ENCODE results near the gene TMEM186. TPM values are rescaled to one million over a fixed set of nuclear protein-coding genes. Genes with fewer than 3 reads are reported as not detected.

Gene TMEM186
- total and polyA plus RNA-seq, 2 experiments from 2014 or later, result 8.3 to 14.8 TPM

DNA sequence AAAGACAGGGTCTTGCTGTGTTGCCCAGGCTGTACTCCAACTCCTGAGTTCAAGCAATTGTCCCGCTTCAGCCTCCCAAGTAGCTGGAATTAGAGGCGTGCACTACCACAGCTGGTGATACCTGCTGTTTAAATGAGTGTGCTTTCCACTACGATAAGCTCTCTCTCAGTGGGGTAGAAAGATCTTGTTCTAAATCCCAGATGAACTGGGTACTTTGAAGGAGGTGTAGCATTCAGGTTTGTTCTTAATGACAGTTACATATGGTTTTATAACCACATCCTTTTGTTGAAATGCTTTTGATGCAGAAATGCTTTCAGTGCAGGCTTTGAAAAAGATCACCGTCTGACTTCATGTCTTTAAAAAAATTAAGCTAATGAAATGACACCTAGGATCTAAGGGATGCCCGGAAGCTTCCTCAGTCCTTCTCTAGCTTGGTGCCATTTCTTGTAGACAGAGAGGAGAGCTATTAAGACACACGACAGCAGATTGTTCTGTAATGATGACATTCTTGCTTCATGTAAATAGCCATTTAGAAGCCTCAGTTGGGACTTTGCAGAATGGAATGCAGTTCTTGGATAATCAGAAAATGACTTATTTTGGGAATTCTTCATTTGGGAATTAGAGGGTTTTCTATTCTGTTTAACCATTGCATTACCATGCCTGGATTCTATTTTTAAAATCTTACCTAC, 19.7 kb upstream of the TMEM186 start:
- Mint-ChIP-seq H3K4me3 (no peak overlapping the region), H3K36me3 (ENCODE audit: low read depth) (peaks cover 89% of the 10 kb centered on the region), H3K4me1 (peaks cover 16% of the 10 kb centered on the region), H3K9me3 (no peaks in the 10 kb centered on the region), H3K27me3 (ENCODE audit: insufficient read depth, low read depth, poor library complexity) (peaks cover 4% of the 10 kb centered on the region), H3K27ac (no peak overlapping the region)
- Histone ChIP-seq H3K27ac (ENCODE audit: low read depth) (no peak overlapping the region; the same call in 1 of the 2 replicates), H3K27me3 (ENCODE audit: insufficient read depth) (no peaks in the 10 kb centered on the region), H3K36me3 (ENCODE audit: insufficient read depth) (peaks cover 43% of the 10 kb centered on the region), H3K79me2 (replicated peaks; ENCODE audit: insufficient read depth) (0 out of 2 replicates have a peak, but pooled peaks cover 6% of the 10 kb centered on the region), H3K4me1 (ENCODE audit: insufficient read depth) (peaks cover 5% of the 10 kb centered on the region; the same call in 1 of the 2 replicates), H2AFZ (no peak overlapping the region), H3K9me2 (ENCODE audit: insufficient read depth) (no peaks in the 10 kb centered on the region), H3K4me2 (no peak overlapping the region), H4K20me1 (replicated peaks; ENCODE audit: insufficient read depth) (no peaks in the 10 kb centered on the region; the same call in 1 of the 2 replicates), H3F3A (replicated peaks; ENCODE audit: low read depth) (peaks cover 20% of the 10 kb centered on the region; the same call in 1 of the 2 replicates), H3K4me3 (no peak overlapping the region)
- no peak for TF ChIP-seq EZH2phosphoT487 (IDR thresholded peaks at IDR 0.05; ENCODE audit: unreplicated experiment)
- no peak for TF ChIP-seq EZH2 (IDR thresholded peaks at IDR 0.05; ENCODE audit: low read depth, unreplicated experiment)
- TF ChIP-seq, protein P1, sequence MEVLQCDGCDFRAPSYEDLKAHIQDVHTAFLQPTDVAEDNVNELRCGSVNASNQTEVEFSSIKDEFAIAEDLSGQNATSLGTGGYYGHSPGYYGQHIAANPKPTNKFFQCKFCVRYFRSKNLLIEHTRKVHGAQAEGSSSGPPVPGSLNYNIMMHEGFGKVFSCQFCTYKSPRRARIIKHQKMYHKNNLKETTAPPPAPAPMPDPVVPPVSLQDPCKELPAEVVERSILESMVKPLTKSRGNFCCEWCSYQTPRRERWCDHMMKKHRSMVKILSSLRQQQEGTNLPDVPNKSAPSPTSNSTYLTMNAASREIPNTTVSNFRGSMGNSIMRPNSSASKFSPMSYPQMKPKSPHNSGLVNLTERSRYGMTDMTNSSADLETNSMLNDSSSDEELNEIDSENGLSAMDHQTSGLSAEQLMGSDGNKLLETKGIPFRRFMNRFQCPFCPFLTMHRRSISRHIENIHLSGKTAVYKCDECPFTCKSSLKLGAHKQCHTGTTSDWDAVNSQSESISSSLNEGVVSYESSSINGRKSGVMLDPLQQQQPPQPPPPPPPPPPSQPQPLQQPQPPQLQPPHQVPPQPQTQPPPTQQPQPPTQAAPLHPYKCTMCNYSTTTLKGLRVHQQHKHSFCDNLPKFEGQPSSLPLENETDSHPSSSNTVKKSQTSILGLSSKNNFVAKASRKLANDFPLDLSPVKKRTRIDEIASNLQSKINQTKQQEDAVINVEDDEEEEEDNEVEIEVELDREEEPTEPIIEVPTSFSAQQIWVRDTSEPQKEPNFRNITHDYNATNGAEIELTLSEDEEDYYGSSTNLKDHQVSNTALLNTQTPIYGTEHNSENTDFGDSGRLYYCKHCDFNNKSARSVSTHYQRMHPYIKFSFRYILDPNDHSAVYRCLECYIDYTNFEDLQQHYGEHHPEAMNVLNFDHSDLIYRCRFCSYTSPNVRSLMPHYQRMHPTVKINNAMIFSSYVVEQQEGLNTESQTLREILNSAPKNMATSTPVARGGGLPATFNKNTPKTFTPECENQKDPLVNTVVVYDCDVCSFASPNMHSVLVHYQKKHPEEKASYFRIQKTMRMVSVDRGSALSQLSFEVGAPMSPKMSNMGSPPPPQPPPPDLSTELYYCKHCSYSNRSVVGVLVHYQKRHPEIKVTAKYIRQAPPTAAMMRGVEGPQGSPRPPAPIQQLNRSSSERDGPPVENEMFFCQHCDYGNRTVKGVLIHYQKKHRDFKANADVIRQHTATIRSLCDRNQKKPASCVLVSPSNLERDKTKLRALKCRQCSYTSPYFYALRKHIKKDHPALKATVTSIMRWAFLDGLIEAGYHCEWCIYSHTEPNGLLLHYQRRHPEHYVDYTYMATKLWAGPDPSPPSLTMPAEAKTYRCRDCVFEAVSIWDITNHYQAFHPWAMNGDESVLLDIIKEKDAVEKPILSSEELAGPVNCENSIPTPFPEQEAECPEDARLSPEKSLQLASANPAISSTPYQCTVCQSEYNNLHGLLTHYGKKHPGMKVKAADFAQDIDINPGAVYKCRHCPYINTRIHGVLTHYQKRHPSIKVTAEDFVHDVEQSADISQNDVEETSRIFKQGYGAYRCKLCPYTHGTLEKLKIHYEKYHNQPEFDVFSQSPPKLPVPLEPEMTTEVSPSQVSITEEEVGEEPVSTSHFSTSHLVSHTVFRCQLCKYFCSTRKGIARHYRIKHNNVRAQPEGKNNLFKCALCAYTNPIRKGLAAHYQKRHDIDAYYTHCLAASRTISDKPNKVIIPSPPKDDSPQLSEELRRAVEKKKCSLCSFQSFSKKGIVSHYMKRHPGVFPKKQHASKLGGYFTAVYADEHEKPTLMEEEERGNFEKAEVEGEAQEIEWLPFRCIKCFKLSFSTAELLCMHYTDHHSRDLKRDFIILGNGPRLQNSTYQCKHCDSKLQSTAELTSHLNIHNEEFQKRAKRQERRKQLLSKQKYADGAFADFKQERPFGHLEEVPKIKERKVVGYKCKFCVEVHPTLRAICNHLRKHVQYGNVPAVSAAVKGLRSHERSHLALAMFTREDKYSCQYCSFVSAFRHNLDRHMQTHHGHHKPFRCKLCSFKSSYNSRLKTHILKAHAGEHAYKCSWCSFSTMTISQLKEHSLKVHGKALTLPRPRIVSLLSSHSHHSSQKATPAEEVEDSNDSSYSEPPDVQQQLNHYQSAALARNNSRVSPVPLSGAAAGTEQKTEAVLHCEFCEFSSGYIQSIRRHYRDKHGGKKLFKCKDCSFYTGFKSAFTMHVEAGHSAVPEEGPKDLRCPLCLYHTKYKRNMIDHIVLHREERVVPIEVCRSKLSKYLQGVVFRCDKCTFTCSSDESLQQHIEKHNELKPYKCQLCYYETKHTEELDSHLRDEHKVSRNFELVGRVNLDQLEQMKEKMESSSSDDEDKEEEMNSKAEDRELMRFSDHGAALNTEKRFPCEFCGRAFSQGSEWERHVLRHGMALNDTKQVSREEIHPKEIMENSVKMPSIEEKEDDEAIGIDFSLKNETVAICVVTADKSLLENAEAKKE (CRISPR knock-in tag; IDR thresholded peaks at IDR 0.05), result no peak
- TF ChIP-seq ZNF331 (CRISPR knock-in tag; IDR thresholded peaks at IDR 0.05; ENCODE audit: low read depth), result no peak
- no peak for TF ChIP-seq STAT1 (IDR thresholded peaks at IDR 0.05; ENCODE audit: unreplicated experiment)
- TF ChIP-seq ZNF114 (CRISPR knock-in tag; IDR thresholded peaks at IDR 0.05), result no peak
- TF ChIP-seq, protein P2, sequence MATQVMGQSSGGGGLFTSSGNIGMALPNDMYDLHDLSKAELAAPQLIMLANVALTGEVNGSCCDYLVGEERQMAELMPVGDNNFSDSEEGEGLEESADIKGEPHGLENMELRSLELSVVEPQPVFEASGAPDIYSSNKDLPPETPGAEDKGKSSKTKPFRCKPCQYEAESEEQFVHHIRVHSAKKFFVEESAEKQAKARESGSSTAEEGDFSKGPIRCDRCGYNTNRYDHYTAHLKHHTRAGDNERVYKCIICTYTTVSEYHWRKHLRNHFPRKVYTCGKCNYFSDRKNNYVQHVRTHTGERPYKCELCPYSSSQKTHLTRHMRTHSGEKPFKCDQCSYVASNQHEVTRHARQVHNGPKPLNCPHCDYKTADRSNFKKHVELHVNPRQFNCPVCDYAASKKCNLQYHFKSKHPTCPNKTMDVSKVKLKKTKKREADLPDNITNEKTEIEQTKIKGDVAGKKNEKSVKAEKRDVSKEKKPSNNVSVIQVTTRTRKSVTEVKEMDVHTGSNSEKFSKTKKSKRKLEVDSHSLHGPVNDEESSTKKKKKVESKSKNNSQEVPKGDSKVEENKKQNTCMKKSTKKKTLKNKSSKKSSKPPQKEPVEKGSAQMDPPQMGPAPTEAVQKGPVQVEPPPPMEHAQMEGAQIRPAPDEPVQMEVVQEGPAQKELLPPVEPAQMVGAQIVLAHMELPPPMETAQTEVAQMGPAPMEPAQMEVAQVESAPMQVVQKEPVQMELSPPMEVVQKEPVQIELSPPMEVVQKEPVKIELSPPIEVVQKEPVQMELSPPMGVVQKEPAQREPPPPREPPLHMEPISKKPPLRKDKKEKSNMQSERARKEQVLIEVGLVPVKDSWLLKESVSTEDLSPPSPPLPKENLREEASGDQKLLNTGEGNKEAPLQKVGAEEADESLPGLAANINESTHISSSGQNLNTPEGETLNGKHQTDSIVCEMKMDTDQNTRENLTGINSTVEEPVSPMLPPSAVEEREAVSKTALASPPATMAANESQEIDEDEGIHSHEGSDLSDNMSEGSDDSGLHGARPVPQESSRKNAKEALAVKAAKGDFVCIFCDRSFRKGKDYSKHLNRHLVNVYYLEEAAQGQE (IDR thresholded peaks at IDR 0.05; ENCODE audit: unreplicated experiment), result no peak
- no peak for TF ChIP-seq POLR2AphosphoS5 (IDR thresholded peaks at IDR 0.05; ENCODE audit: low read depth)
- TF ChIP-seq, protein P3, sequence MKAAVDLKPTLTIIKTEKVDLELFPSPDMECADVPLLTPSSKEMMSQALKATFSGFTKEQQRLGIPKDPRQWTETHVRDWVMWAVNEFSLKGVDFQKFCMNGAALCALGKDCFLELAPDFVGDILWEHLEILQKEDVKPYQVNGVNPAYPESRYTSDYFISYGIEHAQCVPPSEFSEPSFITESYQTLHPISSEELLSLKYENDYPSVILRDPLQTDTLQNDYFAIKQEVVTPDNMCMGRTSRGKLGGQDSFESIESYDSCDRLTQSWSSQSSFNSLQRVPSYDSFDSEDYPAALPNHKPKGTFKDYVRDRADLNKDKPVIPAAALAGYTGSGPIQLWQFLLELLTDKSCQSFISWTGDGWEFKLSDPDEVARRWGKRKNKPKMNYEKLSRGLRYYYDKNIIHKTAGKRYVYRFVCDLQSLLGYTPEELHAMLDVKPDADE (IDR thresholded peaks at IDR 0.05), result no peak
- no peak for TF ChIP-seq JUNB (IDR thresholded peaks at IDR 0.05; ENCODE audit: unreplicated experiment)
- no peak for TF ChIP-seq NANOG (IDR thresholded peaks at IDR 0.05; ENCODE audit: borderline replicate concordance)
- TF ChIP-seq, protein P4, sequence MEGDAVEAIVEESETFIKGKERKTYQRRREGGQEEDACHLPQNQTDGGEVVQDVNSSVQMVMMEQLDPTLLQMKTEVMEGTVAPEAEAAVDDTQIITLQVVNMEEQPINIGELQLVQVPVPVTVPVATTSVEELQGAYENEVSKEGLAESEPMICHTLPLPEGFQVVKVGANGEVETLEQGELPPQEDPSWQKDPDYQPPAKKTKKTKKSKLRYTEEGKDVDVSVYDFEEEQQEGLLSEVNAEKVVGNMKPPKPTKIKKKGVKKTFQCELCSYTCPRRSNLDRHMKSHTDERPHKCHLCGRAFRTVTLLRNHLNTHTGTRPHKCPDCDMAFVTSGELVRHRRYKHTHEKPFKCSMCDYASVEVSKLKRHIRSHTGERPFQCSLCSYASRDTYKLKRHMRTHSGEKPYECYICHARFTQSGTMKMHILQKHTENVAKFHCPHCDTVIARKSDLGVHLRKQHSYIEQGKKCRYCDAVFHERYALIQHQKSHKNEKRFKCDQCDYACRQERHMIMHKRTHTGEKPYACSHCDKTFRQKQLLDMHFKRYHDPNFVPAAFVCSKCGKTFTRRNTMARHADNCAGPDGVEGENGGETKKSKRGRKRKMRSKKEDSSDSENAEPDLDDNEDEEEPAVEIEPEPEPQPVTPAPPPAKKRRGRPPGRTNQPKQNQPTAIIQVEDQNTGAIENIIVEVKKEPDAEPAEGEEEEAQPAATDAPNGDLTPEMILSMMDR (conservative IDR thresholded peaks at IDR 0.05; ENCODE audit: low read depth in 2 of 2), result no peak
- no peak for TF ChIP-seq CREB1 (CRISPR knock-in tag; IDR thresholded peaks at IDR 0.05; ENCODE audit: low read depth)
- no peak for ATAC-seq
- DNase-seq (ENCODE audit: low spot score), result no peak

Data from GM23338 (cell line).